GM21423 (cell line): Measurements from ENCODE around the gene CAPN5.
A peak's percentile ranks its signal among the peaks of the same experiment; 100 is the strongest.

Experiments
- ATAC-seq: cut with Tn5 transposase; IDR thresholded peaks from one replicate; pipeline ENCODE4 v1.9.1; 2021; ENCODE audit warnings: mild to moderate bottlenecking, moderate library complexity; ENCODE audit not compliant: unreplicated experiment

CAPN5 gene

DNA sequence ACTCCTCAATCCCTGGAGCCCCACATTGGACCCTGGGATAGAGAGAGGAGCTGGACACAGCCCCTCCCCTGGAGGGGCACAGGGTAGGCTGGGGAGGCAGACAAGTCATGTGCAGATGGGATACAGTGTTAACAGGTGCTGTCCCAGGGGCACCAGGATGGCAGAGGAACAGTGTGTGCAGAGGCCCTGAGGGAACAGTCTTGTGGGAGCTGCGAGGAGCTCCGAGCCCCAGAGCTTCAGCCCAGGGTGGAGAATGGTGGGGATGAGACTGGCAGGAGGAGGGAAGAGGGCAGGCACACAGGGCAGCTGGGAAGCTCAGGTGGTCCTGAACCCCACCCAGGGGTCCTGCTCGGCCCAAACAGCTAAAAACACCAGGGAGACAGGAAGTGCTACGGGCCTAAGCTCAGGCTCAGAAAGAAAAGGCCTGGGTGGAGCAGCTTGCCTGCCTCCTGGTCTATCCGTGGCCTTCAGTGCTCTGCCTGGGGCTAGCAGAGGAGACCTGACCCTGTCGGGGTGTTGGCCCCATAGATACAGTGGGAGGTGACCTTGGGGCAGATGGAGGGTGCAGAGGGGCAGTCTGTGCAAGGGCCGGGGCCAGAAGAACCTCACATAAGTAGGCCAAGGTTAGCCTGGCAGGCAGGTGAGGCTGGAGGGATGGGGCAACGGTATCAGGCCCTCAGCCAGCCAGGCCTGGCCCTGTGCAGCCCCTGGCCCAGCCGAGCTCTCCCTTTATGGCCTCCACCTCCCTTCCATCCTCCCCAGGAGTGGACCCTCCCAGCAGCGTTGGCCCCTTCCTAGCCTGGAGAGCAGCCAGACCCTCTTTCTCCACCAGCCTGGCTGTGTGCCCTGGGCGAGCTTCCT, 15.4 kb downstream of the CAPN5 start:
- ATAC-seq: no peak

DNA sequence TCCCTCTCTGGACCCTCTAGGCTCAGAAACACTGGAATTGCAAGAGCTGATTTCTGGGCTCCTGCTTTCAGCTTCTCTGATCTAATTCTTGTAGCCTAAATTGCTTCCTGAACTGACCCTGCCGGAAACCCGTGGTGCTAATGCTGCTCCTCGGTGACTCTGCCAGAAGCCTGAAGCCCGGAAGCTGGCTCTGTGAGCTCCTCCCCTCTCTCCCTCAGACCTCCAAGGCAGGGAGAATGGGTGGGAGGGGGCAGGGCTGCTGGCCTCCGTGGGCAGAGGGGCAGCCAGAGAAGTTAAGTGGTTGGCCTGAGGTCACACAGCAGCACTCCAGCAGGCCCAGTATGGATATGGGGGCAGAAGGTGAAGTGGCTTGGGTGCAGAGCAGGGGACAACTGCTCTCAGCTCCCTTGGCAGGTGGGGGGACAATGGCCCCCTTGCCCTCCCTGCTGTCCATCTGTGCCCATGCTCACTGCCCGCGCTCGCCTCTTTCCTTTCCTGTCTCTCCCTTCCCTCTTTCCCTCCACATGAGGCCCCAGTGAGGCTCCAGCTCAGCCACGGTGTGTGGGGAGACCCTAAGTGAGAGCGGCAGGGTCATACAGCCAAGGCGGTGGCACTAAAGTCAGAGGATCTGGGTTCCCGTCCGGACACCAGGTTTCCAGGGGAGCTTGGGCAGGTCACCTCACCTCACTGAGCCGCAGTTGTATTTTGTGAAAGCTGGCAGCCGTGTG, 16.2 kb downstream of the CAPN5 start:
- ATAC-seq: peak; percentile 54

DNA sequence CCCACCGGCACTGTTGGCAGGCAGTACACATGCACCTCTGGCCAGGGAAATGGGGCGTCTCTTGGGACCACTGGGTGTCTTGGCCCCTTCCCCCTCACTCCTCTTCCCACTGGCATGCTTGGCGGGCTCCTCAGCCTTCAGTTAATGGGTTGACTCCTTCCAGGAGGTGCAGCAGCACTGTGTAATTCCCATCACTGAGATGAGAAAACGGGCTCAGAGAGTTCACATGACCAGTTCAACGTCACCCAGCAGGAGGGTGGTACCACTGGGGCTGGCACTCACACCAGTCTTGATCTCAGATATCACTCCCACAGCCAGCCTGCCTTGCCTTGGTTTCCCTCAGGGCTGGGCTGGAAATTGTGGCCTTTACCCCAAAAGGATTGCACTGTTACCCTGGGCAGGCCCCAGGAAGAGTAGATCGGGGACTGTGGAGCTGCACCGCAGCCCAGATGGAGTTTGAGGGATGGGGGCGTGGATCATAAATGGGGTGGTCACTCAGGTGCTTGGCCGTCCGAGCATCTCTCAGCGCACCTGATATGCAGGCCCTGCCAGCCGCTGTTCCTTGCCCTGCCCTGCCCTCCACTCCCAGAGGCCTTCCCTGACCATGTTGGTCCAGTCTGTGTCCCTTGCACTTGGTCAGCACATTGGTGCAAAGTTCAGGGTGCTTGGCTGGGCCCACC, 16.9 kb downstream of the CAPN5 start:
- no peak for ATAC-seq

DNA sequence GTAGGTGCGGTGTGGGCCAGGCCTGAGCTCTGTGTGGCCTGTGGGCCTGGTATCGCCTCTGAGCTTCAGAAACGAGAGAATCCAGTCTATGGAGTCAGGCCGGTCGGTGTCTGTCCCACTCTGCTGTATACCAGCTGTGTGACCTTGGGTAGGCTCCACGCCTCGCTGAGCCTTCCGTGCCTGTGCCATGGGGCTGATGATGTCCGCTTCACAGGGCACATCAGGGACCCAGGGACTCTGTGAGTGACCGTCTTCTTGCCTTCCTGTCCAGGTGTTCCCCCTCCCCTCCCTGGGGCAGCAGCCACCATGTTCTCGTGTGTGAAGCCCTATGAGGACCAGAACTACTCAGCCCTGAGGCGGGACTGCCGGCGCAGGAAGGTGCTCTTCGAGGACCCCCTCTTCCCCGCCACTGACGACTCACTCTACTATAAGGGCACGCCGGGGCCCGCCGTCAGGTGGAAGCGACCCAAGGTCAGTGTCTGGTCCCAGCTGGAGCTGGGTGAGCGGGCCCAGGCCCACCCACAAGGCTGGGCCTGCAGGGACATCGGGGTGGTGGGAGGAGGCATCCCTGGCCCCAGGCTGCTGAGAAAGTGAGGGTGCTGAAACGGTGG, 17.9 kb downstream of the CAPN5 start:
- no peak for ATAC-seq

DNA sequence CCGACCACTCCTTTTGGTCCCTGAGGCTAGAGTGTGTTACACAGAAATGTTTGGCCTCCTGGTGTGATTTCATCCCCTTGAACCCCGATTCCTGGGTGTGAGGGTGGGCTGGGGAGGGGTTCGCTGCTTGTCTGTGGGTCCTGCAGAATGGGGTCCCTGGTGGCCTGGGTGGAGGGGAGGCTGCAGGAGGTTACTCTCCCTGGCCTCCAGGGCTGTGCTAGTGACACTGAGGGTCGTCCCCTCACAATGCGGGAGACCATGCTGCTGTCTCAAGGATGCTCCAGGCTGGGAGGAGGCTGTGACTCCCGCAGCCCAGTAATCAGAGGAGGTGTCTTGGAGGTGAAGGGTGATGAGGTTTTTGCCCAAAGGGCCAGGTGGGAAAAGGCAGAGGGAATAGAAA, 18.9 kb downstream of the CAPN5 start:
- no peak for ATAC-seq

DNA sequence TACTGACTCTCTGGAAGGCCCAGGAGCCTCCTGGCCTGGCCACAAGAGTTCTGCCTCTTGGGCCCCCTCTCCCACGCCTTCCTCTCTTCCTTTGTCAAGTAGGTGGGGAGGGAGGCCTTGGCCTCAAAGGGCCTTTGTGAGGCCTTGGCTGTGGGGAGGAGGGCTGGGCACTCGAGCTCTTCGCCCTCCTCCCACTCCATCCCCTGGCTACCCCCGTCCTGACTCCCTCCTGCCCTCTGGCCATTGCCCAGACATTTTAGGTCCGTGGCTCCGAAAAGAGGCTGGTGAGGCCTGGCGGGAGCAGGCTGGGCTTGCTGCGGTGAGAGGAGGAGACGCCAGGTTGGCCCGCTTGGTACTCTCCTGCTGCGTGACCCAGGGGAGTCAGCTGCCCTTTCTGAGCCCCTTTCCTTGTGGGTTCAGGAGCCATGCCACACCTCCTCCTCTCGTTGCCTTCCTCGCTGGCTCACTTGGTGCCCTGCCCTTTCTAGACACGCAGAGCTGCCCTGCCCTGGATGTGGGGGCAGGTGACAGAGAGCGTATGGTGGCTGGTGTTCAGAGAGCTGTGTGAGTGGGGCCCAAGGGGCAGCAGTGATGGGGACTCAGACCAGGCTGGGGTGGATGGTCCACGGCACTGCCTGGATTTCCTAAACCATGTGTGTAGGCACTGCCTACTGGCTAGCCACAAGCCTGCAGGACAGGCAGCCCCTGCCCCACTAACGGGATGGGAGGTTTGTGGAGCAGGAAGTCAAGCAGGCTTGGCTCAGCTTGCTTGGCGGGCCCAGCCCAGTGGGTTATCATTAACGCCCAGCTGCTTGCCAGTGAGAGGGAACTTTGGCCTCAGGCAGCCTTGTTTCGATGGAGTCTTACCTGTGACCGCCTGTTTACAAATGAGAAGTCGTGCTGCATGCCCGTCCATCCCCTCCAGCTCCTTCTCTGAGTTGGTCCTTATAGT, 20.0 kb downstream of the CAPN5 start:
- no peak for ATAC-seq

DNA sequence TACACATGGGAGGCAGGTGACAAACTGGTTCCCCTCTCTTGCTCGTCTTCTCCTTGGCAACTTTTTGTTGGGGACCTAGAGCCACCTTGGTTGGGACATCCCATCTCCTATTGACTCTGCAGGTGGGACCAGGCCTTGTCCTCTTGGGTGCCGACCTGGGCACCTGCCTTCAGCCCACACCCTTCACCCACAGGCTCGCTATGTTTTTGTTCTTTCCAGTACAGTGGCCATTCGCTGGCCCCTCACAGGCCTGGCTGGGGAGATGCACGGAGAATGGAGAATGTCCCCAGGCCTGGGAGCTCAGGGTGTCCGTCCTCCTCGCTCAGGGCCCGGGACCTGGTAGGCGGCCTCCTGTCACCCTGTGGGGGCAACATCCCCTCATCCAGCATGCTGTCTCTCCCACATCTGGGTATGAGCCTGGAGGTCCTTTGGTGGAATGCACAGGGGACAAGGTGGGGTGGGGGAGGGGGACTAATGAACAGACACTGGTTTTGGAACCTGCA, 21.0 kb downstream of the CAPN5 start:
- ATAC-seq: no peak

DNA sequence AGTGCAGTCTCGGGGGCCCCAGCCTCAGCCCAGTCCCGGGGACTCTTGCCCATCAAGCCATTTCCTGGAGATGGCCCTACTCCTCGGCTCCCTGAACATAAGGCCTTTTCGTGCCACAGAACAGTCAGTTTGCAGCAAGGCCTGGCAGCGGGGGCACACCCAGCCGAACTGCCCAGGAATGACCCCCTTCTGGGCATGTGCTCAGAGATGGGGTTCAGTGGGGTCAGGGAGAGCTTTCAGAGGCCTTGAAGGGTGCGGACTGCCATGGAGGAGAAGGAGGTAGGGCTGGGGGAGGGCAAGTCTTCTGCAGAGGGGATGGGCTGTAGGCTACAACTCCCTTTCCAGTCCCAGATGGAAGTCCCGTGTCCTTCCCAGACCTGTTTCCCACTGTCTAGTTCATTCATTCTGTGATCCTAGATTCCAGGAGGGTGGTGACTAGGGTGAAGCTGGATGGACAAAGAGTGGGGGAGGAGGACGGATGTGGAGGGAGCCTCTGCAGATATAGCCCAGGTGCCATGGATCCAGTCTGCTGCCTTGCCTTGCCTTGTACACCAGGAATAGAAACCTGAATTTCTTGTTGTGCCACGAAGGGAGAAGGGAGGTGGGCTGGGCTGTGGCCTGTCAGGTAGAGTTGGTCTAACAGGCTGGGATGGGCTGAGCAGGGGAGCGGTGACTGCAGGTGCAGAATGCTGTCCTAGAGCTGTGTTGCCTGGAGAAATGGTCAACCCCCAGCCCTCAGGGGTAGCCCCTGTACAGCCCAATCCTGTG, 21.6 kb downstream of the CAPN5 start:
- ATAC-seq: no peak

DNA sequence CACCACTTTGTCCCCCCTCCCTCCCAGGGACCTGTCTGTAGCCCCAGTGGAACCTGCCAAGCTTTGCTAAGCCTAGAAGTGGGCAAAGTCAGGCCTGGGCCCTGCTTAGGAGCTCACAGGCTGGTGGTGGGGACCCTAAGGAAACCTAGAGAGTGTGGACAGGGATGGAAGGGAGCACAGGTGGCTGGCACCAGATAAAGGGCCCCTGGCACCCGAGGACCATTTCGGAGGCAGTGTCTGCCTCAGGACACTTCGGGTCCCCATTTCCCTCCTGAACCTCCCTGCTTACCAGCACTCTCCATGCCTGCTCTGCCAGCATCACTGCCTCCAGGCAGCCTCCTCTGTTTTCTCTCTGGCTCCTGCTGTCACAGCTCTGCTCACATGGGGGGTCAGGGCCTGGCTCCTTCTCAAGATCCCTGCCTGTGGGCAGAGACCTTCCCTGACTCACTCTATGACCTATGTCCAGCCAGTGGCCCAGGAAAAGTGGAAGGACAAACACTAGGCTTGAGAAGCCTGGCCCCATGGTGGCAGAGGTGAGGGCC, 22.3 kb downstream of the CAPN5 start:
- no peak for ATAC-seq

DNA sequence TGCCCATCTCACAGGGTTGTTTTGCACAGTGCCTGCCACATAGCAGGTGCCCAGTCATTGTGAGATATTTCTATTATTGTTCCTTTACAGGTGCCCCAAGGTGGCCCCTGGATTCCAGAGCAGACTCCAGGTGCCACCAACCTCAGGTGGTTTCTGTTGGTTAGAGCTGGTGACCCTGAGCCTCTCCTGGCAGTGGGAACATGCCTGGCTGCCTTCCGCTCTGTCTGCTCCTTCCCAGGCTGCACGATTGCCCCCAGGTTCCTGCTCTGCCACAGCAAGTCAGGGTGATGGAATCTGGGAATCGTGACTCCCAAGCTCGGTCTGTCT, 23.2 kb downstream of the CAPN5 start:
- no peak for ATAC-seq

DNA sequence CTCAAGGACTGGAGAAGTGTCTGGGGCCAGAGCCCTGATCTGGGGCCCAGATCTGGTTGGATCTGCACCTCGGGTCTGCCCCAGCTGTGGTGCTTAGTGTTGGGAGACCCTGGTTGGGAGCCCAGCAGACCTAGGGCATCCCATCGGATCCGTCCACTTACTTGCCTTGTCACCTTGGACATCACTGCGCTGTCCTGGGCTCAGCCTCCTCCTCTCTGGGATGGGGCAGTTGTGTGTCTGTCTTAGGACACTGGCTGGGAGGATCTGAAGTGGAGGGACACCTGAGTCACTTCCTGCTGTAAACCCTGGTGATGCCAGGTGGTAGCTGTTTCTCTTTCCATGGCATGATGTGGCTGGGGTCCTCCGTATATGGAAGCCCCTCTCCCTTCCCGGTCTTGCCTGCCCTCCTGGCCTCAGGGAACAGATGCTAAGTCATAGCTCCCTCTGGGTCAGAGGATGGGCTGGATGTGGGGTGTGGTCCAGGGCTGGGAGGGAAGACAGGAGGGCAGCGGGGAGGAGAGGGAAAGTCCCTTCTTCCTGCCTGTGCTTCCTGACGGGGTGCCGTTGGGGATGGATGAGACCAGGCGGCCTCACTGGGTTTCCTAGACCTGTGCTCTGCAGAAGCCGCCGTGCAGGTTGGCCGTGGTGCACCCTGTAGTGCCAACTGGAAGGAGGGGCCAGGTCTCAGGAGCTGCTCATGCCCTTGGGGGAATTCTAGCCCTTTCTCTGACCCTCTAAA, 23.8 kb downstream of the CAPN5 start:
- no peak for ATAC-seq

DNA sequence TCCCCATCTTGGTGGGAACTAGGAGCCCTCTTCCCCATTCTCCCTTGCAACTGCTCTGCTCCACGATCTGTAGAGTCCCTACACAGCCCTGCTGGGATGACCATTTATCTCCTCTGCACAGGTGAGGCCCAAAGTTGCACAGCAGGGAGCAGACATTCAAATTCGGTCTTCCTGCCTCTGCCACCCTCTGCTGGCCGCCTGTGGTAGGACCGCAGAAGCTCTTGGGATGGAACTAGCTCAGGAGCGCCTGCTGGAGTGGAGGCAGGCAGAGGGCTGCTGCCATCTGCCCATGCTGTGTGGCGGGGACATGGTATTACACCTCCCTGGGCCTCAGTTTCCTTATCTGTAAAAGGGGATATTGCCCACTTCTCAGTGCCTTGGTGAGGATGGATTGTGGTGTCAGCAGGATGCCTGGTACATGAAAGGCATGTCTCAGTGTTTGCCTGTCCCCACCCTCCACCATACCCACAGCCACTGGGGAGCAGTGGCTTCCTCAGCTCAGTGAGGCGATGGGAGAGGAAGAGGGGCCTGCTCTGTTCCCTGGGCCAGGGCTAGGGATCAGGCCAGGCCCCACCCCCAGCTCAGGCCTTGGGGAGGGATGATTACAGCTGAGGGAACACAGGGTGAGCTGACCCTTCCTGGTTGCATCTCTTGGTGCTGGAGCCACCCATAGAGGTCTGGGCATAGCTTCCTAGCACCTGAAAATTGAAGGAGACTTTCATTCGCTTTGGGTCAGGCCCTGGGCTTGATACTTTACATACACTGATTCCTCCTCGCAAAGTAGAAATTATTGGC, 24.6 kb downstream of the CAPN5 start:
- ATAC-seq: peak; percentile 76

DNA sequence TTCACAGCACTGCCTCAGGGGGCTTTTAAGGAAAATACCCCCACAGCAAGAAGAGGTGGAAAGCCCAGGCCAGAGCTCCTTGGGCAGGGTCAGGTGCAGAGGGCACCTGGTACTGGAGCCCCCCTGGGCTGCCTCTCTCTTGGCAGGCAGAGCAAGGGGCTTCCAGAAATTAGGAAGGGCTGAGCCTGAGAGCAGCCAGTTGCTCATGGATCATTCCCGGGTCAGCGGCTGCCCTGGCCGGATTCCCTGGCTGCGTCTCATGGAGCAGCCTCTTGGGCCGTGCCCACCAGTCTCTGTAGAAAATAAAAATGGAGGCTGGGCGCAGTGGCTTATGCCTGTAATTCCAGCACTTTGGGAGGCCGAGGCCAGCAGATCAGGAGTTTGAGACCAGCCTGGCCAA, 25.6 kb downstream of the CAPN5 start:
- ATAC-seq: no peak

DNA sequence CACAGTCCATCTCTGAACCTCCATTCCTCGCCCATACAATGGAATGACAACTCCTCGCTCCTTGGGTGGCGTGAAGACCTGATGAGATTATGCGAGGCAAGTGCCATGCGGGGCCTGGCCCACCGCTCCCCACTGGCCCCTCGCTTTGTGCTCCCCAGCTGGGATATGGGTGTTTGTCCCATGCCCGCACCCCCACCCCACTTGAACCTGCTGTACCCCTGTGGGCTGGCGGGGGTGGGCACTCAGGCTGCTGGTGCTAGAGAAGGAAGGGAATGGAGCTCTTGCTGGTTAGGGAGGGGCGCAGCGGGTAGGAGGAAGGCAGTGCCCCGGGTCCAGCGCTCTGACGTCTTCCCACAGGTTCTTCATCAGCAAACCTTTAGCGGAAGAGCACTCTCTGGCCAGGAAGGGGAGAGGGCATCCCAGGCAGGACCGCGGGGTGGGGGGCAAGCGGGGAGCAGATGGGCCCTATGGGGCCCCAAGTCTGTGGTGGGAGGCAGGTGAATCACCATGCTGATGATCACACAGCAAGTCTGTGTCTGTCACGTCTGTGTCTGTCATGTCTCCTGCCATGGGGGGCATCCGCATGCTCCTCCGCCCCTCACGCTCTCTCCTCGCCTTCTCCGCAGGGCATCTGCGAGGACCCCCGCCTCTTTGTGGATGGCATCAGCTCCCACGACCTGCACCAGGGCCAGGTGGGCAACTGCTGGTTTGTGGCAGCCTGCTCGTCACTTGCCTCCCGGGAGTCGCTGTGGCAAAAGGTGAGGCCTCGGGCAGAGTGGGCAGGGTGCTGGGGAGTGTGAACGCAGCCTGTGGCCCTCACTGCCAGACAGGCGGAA, 26.5 kb downstream of the CAPN5 start:
- ATAC-seq: no peak

DNA sequence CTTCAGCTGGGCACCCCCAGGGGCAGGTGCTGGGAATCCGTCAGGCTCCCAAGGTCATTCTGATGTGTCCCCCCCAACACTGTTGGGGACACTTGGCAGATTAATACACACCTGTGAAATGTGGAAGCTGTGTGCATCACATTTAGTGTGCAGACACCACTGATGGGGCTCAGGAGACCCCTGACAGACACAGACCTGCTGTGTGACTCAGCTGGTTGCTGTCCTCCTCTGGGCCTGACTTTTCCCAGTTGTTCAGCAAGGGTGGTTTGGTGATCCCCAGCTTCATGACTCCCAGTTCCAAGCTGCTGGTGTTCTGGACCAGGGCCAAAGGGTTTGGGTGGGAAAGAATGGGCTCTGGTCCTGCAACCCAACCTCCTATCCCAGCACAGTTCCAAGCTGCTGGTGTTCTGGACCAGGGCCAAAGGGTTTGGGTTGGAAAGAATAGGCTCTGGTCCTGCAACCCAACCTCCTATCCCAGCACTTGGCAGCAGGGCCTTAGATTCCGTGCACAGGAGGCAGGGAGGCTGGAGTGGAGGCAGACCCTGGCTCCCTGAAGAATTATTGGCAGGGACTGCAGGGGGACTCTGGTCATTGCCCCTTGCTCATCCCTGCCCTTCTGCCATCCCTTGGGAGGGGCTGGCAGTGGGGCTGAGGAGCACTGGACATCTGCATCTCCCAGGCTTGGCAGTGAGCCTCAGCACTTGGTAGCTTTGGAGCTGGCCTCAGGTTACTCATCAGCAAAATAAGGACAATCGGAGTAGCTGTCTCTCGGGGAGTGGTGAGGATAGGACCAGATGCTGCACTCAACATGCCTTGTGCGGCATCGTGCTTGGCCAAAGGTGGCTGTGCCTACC, 27.4 kb downstream of the CAPN5 start:
- no peak for ATAC-seq

DNA sequence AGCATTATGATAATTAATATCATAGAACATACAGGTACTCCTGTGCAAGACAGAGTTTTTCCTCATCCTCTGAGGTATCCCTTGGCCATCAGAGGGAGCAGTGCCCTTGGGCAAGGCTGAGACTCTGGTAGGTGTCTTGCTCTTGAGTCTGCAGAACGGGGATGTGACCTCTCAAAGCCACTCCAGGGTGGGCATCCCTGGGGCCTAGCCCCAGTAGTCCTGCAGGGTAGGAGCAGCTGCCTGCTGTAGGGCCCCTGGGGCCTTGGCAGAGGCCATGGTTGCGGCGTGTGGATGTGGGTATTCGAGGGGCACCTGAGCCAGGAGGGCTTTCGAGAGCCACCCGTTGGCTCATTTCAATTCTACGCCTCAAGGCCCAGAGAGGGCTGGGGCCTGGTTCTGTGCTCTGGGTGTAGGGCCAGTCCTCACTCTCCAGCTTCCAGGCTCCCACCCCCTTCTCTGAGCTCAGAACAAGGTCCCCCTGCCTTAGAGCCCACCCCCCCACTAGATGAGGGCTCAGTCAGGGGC, 28.1 kb downstream of the CAPN5 start:
- ATAC-seq: no peak
